GM12875 (cell line): ENCODE measurements around the gene KRT4.

ENCODE experiments used
- H3K4me3 ChIP-seq: one replicate; pipeline ENCODE4 v1.5.1; 2011; ENCODE audit warnings: low read depth, low read length, control low read depth
- CTCF ChIP-seq: IDR thresholded peaks from 2 replicates; pipeline ENCODE4 v1.5.1; 2011; ENCODE audit warnings: low read depth, mild to moderate bottlenecking, control low read depth, inconsistent platforms, low read length, moderate library complexity, borderline replicate concordance; ENCODE audit not compliant: insufficient read depth

KRT4 gene

DNA sequence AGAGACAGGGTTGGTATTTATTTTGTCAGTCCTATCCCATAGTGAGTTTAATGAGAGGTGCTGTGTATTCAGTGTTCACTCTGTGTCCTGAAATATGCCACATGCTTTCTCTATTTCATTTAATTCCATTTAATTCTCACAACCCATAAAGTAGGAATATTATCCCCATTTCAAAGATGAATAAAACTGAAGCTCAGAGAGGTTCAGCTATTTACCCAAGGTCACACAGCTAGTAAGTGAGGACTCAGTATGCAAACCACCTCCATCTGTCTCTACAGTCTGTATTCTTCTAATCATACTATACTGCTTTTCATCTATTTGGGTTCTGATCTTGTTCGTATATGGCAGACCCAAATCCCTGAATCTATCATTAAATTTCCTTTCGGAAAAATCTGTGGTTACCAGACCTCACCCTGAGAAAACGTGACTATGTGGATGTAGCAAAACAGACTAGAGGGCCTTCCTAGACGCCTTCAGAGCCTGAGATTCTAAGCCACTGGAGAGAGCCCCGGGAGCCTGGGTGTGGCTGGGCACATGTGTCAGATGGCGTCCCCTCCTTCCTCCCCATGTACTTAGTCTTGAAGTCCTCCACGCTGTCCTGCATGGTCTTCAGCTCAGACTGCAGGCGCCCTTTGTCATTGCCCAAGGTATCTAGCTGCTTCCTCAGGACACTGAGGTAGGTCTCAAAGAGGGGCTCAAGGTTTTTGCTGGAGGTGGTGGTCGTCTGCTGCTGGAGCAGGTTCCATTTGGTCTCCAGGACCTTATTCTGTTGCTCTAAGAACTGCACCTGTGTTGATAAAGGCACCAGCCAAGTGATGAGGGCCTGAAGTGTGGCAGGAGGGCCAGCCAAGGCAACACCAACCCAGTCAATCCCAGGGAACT is 2.5 kb downstream of the KRT4 start:
- H3K4me3 ChIP-seq, result no peak overlapping the region
- no peak for TF ChIP-seq CTCF

DNA sequence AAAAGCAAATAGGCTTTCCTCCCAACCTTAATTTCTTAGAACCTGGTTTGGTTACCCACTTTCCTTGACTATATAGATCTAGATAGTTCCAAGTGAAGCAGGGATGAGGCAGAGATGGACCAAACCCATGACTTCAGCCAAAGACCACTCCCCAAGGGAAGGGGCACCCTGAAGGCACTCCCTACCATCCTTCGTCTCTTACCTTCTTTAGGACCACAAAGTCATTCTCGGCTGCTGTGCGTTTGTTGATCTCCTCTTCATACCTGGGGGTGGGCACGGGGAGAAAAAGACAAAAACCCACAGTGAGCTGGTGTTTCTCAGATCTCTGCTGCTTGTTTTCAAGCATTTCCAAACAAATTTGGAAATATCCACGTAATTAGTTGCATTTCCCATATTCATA is 3.4 kb downstream of the KRT4 start:
- H3K4me3 ChIP-seq, result no peak overlapping the region
- no peak for TF ChIP-seq CTCF

DNA sequence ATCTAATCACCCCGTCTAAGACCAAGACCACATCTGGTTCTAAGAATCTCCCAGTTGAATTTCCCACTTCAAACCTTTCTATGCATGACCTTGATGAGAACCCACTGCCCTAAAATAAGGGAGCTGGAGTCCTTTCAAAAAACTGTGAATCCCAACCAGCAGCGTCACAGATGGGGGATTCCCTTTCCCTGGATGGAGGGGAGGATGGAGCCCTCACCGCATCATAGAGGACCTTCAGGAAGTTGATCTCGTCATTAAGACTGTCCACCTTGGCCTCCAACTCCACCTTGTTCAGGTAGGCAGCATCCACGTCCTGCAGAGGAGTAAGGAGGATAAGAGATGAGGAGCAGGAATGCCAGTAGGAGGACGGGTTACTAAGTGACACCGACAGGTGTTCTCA is 4.8 kb downstream of the KRT4 start:
- TF ChIP-seq CTCF, result no peak

DNA sequence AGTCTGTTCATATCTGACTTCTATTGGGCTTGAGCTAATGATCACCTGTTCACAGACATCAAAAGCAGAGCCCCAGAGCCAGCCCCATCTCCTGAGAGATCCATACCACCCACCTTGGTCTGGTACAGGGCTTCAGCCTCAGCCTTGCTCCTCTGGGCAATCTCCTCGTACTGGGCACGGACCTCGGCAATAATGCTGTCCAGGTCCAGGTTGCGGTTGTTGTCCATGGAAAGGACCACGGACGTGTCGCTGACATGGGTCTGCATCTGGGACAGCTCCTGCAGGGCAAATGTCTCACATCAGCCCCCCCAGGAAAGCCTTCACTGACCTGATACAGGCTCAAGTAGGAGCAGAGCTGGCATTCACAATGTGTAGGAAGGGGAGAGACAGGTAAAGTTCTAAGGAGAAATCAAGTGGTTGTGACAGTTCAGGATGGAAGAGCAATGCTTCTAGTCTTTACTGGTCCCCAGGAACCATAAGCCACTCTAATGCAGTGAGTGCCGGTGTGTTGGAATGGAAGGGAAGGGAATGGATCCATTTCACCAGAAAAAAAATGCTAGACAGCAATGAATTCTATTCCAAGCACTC is 5.2 kb downstream of the KRT4 start:
- H3K4me3 ChIP-seq, result no peak overlapping the region
- TF ChIP-seq CTCF, result no peak

More for the DNA sequence above, 4.8 kb downstream of the KRT4 start:
- H3K4me3 ChIP-seq, result no peak overlapping the region

- TF ChIP-seq CTCF, result no peak
- H3K4me3 ChIP-seq, result no peak overlapping the region
These were observed 6.1 kb downstream of the KRT4 start for GRCh38 chr12:52807544-52808470.

- no peak for TF ChIP-seq CTCF
These were observed 6.9 kb downstream of the KRT4 start for GRCh38 chr12:52806821-52807543.

More at GRCh38 chr12:52806821-52807543, 6.9 kb downstream of the KRT4 start:
- H3K4me3 ChIP-seq, result no peak overlapping the region
